NCI-H2196 (cell line): ENCODE results near the gene PNCK.
"Not testable (repeated sequence)": the region's sequence is repeated elsewhere in the genome, so short reads cannot be mapped to it uniquely, and the experiment has no call there.

Experiments used
- DNase-seq: peaks from one replicate; lab custom pipeline; 2025; ENCODE audit not compliant: unreplicated experiment; lab: John Stamatoyannopoulos, UW

PNCK gene

GRCh38 chrX:153686711-153687110 lies 13.1 kb upstream of the PNCK start:
- DNase-seq = no peak

- DNase-seq = no peak
These were observed 12.4 kb upstream of the PNCK start for GRCh38 chrX:153685751-153686696.

GRCh38 chrX:153685156-153685536 lies 11.5 kb upstream of the PNCK start:
- no peak for DNase-seq

- no peak for DNase-seq
These were observed 11.0 kb upstream of the PNCK start for GRCh38 chrX:153684467-153685155.

GRCh38 chrX:153683486-153683885 lies 9.9 kb upstream of the PNCK start:
- DNase-seq = not testable (repeated sequence)

GRCh38 chrX:153681175-153681574 lies 7.6 kb upstream of the PNCK start:
- no peak for DNase-seq

- DNase-seq = no peak
These were observed 722 bp upstream of the PNCK start for GRCh38 chrX:153674219-153674851.

- no peak for DNase-seq
These were observed 834 bp downstream of the PNCK start for GRCh38 chrX:153672531-153673427.

GRCh38 chrX:153671589-153672530 lies 1.8 kb downstream of the PNCK start:
- no peak for DNase-seq

- DNase-seq = no peak
These were observed 2.6 kb downstream of the PNCK start for GRCh38 chrX:153670748-153671588.

- DNase-seq = no peak
These were observed 3.5 kb downstream of the PNCK start for GRCh38 chrX:153669901-153670731.

GRCh38 chrX:153669174-153669890 lies 4.3 kb downstream of the PNCK start:
- DNase-seq = no peak

- DNase-seq = no peak
These were observed 5.0 kb downstream of the PNCK start for GRCh38 chrX:153668423-153669173.

- peak; percentile 83 for DNase-seq
These were observed 5.6 kb downstream of the PNCK start for GRCh38 chrX:153667956-153668396.

GRCh38 chrX:153667281-153667955 lies 6.2 kb downstream of the PNCK start:
- no peak for DNase-seq
